ENCODE measurements around the gene ATP4B.

- no peak for TF ChIP-seq POLR2A (IDR thresholded peaks at IDR 0.05; ENCODE audit: low read length)
- no peak for TF ChIP-seq GATA1 (IDR thresholded peaks at IDR 0.05; ENCODE audit: low read depth, low read length)
These were observed 838 bp upstream of the ATP4B start for GRCh38 chr13:113658836-113659235.
